GM19023 (cell line): ENCODE data around the gene SLIT3.

Source experiments
- ATAC-seq: cut with Tn5 transposase; IDR thresholded peaks from one replicate; pipeline ENCODE4 v1.9.1; 2021; ENCODE audit warnings: mild to moderate bottlenecking, moderate library complexity; ENCODE audit not compliant: unreplicated experiment

Gene SLIT3

DNA sequence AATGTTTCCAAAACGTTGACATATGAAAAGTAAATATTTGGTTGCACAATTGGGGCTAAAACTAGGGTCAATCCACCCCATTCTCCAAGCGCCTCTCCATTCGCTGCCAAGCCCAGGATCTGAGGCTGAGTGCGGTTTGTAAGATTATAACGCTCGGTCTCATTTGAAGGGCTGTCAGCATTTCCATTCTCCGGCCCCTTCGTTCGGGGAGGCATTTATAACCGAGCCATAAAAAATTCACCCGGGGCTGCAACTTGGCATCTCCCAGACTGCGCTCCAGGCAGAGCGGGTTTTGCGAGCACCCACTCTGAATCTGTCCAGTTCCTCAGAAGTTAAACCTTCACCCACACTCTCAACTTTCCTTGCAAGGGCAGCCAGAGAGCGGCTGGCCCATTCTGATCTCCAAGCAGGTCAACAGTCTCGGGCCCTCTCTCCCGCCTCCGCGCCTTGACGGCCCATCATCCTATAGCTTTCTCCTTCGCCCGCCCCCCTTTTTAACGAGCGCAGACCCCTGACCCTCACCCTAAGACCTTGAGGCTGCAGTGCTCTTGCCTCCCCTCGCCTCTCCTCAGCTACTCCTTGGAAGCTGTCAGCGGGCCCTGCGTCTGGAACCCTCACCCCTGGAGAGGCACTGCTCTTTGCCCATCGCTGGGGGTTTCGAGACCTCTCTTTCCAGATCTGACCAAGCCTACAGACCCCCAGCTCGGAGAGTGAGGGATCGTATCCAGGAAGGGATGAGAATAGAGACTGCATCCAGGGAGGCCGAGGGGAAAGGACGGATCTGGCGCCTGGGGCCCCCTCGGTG lies 1.1 kb downstream of the SLIT3 start:
- ATAC-seq: no peak

DNA sequence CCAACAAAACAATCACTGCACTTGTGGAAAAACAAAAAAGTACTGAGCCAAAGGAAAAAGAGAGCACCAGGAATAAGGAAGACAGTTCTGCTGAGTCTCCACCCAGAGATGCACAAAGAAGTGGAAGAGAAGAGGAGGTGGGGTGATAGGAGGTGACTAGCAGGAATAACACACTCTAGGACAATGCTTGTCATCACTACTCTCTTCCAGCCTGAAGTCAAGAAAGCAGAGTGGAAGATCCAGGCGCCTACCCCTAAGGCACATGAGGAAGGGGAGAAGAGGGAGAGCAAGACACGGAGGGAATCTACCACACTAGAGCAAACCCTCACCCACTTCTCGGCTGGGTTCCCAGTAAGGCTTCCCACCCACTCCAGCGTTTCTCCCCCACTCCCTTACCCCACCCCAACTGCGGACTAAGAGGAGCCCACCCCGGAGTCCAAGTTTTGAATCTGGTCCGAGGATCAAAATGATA lies 1.7 kb downstream of the SLIT3 start:
- no peak for ATAC-seq

DNA sequence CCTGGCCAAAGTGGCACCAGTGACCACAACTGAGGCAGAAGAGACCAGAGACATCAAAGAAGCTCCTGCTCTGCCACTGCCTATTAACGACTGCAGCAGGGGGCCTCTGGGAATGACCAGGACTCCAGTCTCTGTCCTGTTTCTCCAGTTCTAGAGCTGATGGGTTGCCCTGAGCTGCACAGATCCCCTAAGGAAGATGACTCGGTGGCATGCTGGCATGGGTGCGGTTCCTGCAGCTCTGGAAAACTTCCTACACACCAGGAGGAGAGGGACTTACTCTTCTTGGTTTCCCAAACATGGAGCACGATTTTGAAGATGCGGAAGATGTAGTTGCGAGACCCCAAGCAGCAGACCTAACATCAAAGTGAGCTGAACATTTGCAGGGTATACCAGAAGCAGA lies 2.7 kb downstream of the SLIT3 start:
- ATAC-seq: no peak

DNA sequence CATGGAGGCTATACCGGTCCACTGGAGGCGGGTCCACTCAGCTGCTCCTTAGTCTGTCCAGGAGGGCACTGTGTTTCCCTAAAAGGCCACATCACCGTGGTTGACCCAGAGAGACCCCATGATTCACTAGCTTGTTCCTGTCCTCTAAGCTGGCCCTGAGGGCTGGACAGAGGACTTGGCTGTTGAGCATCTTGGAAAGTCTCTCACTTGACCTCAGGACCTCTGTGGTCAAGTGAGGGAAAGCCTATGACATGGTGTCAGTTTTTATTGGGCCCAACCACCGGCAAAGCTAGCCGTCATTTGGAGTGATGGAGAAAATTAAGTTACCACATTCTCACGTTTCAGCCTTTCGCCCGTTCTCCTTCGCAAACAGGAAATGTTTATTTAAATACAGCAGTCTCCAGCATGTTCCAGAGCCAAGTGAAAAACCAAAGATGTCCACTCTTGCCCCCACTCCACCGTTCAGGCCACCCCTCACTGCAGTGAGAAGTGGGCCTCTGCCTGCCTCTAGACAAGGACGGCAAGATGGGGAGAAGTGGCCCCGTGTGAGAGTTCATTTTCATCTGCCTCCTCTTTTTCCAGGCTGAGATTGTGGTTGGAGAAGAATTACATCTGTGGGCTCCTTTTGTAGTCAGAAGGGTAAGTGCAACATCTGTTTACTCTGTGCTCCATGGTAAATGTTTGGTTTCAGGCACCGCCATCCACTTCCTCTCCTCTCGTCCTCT lies 4.4 kb downstream of the SLIT3 start:
- ATAC-seq: no peak

DNA sequence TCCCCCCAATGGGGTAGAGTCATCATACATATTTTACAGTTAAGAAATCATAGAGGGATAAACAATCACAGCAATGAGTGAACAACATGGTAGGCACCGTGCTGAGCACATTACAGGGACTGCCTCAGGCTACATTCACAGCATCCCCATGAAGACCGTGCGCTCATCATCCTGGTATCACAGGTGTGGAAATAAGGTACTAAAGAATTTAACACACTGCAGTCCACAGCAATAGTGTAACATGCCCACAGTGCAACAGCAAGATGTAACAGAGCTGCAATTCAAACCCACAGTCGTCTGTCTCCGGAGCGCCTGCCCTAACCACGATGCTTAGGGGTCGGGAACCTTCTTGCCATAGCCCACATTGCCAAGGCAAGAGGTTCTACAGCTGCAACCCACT lies 5.6 kb downstream of the SLIT3 start:
- ATAC-seq: no peak

DNA sequence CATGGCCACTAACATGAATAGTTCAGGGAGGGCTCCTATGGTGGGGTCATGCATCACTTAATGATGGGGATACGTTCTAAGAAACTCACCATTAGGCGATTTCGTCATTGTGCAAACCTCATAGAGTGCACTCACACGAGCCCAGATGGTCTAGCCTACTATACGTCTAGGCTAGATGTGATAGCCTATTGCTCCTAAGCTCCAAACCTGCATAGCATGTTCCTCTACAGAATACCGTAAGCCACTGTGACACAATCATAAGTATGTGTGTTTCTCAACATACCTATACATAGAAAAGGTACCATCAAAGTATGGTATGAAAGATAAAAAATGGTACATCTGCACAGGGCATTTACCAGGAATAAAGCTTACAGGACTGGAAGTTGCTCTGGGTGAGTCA lies 6.3 kb downstream of the SLIT3 start:
- ATAC-seq: no peak

DNA sequence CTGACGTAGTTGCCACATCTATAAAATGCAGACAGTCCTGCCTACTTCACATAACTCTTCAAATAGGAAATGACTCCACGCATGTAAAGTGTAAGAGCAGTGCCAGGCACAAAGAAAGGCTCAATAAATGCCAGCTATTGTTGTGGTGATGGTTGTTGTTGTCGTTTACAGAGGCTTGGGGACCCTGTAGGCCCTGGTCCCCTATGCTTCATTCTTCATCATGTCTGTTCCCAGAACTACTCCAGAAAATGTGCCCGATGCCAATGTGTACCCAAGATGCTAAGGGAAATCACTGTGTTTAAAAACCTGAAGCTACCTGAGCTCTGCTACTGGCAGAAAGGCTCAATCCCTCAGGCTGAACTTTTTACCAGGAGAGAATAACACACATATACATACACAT lies 9.1 kb downstream of the SLIT3 start:
- no peak for ATAC-seq

DNA sequence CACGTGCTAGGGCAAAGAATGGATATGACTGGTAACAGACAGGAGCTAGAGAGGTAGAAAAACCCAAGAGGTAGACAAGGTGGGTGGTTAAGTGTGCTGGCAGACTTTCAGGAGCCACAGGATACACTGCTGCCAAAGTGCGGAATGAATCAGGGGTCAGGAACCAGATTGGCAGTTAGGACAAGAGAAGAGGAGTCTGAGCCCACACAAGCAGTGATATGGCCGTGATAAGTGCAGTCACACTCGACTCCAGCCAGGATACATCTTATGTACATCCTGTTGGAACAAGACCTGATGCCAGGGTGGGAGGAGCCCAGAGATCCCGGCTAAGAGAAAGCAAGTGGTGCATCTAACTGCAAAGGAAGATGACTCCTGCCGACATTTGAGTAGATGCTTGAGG lies 10.0 kb downstream of the SLIT3 start:
- no peak for ATAC-seq

DNA sequence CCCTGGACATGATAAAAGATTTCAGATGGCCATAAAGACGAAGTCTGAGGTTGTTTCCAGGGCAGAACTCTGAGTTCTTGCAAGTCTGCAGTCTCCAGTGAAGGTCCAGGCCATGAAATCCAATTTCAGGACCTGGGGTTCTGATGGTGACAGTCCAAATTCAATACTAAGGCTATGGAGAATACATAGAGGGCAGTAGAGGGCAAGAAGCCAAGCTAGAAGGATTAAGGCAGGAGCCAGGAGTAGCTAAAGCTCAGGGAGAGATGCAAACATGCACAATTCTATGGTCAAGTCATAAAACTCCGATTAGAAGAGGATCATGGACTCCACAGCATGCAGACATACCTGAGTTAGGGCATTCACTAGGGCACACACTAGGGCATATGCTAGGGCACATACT lies 11.4 kb downstream of the SLIT3 start:
- no peak for ATAC-seq

DNA sequence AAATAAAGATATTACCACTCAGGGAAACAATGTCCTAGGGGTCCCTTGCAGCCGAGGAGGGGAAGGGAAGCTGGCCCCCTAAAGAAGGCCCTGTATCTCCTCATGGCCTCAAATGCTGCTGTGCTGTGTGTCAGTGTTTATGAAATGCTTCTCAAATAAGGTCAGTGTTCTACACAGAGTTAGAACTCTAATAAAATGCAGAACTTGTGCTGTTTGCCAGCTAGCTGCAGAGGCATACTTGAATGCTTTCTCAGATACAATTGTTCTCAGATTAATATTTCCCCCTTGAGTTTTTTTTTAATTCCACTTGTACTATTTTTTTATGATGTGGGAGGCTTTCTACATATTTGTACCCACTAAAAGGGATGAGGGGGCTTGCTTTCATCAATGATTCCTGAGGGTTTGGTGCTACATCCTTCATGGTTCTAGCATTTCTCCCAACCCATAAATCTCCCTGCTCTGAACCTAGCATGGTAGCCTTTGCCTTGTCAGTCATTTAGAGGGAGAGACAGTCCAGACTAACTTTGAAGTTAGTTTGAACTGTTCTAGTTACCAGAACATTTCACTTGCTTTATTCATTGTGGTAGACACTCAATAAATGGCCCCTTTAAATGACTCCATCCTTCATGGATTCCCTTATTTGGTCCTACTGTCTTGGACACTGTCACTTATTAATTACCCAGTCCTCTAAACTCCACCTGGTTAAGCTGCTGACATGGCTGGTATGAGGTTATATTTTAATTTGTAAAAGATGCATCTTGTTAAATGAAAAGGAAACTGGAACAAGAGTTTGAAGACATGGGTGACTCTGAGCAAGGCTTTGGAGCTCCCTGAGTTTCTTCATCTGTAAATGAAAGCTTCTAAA lies 12.6 kb downstream of the SLIT3 start:
- ATAC-seq: no peak

DNA sequence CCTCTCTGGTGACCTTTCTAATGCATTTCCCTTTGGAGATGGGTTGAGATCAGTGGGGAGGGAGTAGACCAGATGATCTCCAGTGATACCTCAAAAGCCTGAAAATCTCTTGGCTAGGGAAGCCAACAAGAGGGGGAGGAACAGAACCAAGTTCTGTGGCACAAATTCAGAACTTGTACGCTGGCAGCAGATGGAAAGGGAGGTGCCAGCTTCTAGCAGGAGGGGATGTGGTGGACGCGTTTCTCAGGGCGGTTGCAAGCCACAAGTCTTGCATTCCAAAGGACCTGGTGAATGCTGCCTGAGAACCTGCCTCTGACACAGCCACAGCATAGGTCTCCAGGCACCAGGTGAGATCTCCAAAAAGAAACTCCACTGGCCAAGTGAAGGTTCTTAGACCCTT lies 13.4 kb downstream of the SLIT3 start:
- no peak for ATAC-seq

DNA sequence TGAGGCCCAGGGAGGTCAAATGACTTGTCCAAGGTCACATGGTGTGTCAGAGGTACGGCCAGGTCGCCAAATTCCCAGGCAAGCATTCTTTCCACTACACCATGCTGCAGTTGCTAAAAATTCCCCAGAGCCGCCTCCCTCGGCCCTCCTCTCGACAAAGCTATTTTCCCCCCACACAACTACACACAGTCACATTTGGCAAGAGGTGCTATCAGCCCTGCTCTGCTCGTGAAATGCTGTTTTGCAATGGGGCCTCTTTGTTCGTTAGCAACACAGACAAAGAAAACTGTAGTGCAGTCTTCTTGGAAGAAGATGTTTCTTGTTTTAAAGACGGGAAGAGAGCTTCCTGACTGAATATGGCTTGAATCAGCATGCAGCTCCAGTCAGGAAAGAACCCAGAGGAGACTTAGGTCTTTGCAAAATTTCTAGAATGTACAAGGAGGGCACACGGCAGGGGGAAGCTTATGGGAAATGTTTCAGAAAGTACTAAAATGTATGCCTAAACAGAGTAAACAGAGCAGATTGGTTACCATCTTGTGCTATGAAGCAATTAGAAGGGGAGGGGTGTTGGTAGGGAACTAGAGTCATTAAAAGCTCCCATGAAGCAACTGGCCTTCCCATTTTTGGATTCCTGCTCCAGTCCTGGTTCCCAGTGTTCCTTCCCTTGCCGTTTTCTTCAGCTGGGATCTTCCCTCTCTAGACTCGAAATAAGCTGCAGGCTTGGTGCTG lies 14.2 kb downstream of the SLIT3 start:
- no peak for ATAC-seq

DNA sequence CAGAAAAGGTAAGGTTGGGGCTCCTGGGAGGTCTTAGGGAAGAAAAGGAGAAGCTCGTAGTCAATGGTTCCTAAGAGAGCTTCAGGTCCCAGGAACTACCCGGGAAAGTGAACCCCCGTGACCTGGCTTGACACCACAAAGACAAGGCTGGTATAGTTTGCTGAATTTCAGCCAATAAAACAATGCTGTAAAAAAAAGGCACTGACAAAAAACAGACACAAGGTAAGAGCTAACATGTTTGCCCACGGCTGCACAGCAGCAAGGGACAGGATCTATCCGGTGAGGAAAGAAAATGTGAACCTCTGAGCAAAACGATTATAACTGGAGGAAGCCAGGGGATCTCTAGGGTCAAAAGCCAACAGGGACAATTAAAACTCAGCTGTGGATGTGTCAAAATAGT lies 17.1 kb downstream of the SLIT3 start:
- ATAC-seq: no peak

DNA sequence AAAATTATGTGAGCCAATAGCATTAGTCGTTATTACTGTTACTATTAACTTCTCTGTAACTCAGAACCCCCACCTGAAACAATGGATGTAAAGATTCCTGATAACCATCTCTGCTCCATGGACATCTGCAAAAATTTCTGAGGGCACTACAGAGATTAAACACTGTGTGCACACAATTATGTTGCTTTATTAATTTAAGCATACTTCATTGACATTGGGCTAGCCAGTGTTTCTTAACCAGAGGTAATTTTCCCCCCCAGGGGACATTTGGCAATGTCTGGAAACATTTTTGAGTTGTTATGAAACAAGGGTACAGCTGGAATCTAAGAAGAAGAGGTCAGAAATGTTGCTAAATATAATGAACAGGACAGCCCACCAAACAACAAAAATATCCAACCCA lies 19.3 kb downstream of the SLIT3 start:
- ATAC-seq: no peak

DNA sequence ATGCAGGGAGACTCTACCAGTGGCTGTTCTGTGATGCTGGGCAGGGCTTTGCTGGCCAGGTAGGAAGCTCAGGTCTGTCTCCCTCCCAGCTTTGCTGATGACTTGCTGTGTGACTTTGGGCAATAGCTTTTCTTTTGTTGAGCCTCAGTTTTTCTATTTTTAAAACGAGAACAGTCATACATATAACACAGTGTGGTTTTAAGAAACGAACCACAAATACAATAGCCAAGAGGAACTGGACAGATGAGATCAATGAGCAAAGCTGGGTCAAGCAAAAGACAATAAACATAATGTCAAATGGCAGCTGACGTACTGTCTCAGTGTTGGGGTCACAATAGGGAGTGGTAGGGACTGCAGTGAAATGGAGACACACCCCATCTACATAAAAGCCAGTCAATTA lies 20.2 kb downstream of the SLIT3 start:
- no peak for ATAC-seq

DNA sequence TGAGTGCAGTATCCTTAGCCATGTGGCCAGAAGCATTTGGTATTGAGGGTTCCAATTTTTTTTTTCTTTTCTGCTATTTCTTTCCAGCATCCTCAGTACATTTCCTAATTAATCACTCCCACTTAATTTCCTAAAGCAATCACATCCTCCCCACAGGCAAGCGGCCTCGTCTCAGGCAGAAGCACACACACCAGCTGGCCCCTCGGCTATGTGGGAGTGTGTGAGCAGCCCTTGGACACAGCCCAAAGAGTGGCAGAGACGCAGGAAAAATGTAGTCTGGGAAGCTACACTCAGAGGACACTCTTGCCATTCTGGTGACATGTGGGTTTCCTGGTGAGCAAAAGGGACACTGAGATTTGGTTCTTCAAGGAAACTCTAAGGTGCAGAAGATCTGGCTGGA lies 20.7 kb downstream of the SLIT3 start:
- ATAC-seq: no peak

DNA sequence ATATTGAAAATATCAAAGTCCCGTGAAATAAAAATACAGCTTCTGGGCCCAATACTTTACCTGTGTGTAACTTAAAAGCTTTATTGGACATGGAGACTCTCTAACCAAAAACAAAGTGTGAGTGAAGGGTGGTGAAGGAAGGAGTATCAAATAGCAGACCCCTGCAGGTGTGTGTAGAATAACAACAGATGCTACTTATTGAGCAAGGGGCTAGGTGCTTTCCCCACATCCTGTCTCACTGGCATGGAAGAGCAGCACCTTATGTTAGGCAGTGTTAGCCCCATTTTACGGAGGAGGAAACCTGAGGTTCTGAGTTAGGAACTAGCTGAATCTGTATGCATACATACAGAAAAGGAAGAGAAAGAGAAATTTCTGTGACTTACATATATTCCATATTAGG lies 21.8 kb downstream of the SLIT3 start:
- no peak for ATAC-seq

DNA sequence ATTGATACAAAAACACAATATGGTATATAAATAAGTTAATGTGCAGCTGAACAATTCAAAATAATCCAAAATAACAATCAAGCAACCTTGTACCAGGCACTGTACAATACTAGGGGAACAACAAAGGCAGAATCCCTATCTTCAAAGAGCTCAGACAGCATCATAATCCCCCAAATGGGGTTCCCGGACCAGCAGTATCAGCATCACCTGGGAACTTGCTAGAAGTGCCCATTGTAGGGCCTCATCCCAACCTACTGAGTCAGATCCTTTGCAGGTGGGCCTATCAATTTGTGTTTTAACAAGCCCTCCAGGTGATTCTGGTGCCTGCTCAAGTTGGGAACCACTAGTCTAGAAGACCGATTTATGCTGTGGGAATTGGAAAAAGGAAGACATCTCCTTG lies 27.1 kb downstream of the SLIT3 start:
- ATAC-seq: no peak

DNA sequence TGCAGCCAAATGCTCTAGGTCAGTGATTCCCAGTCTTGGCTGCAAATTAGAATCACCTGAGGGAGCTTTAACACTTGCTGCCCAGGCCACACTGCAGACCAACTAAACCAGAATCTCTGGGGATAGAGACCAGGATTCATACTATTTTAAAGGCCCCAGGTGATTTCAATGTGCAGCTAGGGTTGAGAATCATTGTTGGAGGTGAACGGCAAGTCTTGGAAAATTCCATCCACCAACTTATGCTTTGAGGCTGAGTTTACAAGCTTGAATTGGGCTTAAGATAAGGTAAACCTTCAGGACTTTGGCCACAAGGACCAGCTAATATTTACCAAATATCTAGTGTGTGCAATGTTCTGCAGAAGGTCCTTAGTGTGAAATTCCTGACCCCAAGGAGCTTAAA lies 27.5 kb downstream of the SLIT3 start:
- no peak for ATAC-seq

DNA sequence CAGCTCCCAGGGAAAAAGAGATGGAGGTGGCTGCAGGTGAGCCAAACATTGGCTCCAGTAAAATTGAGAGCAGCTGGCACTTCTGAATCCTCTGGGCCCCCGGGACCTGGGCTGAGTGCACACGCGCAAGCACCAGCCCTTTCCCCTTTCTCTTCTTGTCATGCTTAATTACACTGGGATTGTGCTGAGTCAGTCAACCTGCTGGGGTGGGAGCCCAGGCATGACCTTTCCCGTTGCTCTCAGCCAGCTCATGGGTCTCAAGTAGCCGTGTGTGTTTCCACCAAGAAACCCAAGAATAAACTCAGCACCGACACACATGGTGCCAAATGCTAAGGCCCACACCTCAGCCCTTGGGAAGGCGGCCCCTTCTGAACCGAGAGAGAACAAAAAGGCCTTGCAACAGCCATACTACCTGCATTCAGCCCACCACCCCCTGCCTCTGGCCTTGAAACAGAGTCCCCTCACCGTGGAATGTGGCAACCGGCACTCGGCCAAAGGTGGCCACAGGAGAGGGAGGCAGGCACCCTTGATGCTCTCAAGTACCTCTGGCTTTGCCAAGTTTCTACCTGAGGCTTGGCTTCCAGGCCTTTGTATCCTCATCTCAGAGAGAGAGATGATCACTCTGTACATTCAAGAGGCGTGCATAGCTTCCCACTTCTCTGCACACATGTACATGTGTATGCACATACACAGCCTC lies 28.1 kb downstream of the SLIT3 start:
- ATAC-seq: no peak
